H1 (cell line): ENCODE measurements around the gene PHOSPHO1. TPM values are rescaled to one million over a fixed set of nuclear protein-coding genes. Genes with fewer than 3 reads are reported as not detected.

Experiments used
- ASH2L ChIP-seq: fragments of 200-600, 300-600 bp; sonication (generic); IDR thresholded peaks from one replicate; pipeline ENCODE4 v1.7.1; 2017; ENCODE audit warnings: low read length
- EP300 ChIP-seq, 2 experiments: IDR thresholded peaks; 1 replicate in 1 of 2; 2 replicates in 1 of 2; pipeline ENCODE4 v1.6.1; 2011 to 2012; ENCODE audit warnings: low read depth in 2 of 2, low read length in 2 of 2, mild to moderate bottlenecking in 2 of 2, borderline replicate concordance in 1 of 2, inconsistent platforms in 1 of 2, moderate library complexity in 1 of 2
- KDM1A ChIP-seq: fragments of 200-600, 300-600 bp; sonication (generic); IDR thresholded peaks from 2 replicates; pipeline ENCODE4 v1.7.1; 2016; ENCODE audit warnings: mild to moderate bottlenecking, low read length, borderline replicate concordance
- RBBP5 ChIP-seq: IDR thresholded peaks from 2 replicates; pipeline ENCODE4 v1.7.1; 2012; ENCODE audit warnings: low read depth, mild to moderate bottlenecking, inconsistent platforms, low read length, moderate library complexity, borderline replicate concordance
- RNF2 ChIP-seq: fragments of 200-900, 300-1000 bp; sonication (generic); IDR thresholded peaks from 2 replicates; pipeline ENCODE4 v1.7.1; 2016; ENCODE audit warnings: borderline replicate concordance, low read depth, mild to moderate bottlenecking, antibody characterized with exemption, low read length; ENCODE audit not compliant: poor library complexity, severe bottlenecking; ENCODE audit errors: missing control alignments
- SP4 ChIP-seq: IDR thresholded peaks from 2 replicates; pipeline ENCODE4 v1.6.1; 2012; ENCODE audit warnings: low read length, inconsistent platforms
- TAF1 ChIP-seq: IDR thresholded peaks from 2 replicates; pipeline ENCODE4 v1.6.1; 2011; ENCODE audit warnings: mild to moderate bottlenecking, low read depth, low read length
- YY1 ChIP-seq: IDR thresholded peaks from 2 replicates; pipeline ENCODE4 v1.6.1; 2011; ENCODE audit warnings: low read depth, mild to moderate bottlenecking, low read length
- polyA plus RNA-seq, 7 experiments: library from polyadenylated mRNA; depleted of rRNA in 3 of 7; stranded (reverse) in 5 of 7; unstranded in 2 of 7; fragments of >200 nt in 5 of 7; fragments of 200-250 nt in 2 of 7; gene quantifications; 1 replicate in 5 of 7; 2 replicates in 1 of 7; 4 replicates in 1 of 7; pipeline versions ENCODE4 v1.2.1 to v1.2.3, GENCODE V29; 2011 to 2013; ENCODE audit warnings: missing spikeins in 2 of 7, mixed read lengths in 2 of 7
- total RNA-seq: library from RNA; stranded (reverse); fragmentation: NEBNext Ultra II Directional; extraction: Animal tissue kit (Norgen Biotek cat#: 25700); gene quantifications from 2 replicates; pipeline ENCODE4 v1.2.1, GENCODE V29; 2021
- TF ChIP-seq, protein P1 (sequence below): IDR thresholded peaks from 2 replicates; pipeline ENCODE4 v1.6.1; 2012; ENCODE audit warnings: inconsistent platforms

PHOSPHO1 gene
- total and polyA plus RNA-seq, 2 of the 8 experiments (the other 6 are each of a cell fraction or from before 2014, with no cell fraction given) = 0.34 to 0.45 TPM

- TF ChIP-seq EP300 (IDR thresholded peaks at IDR 0.05; ENCODE audit: borderline replicate concordance in 1 of 2, low read depth in 2 of 2, low read length in 2 of 2) (no peak), YY1 (0 out of 2 replicates have a peak, but pooled peaks have one; percentile 5), TAF1 (peak; percentile 49; the same call in 1 of the 2 replicates), ASH2L (peak; percentile 55), SP4 (no peak), KDM1A (peak; percentile 17; the same call in 1 of the 2 replicates), RBBP5 (no peak), RNF2 (no peak)
- TF ChIP-seq, protein P1, sequence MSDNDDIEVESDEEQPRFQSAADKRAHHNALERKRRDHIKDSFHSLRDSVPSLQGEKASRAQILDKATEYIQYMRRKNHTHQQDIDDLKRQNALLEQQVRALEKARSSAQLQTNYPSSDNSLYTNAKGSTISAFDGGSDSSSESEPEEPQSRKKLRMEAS = no peak
Measured at GRCh38 chr17:49210158-49211029, 20.2 kb downstream of the PHOSPHO1 start, which contains the start of the genes ABI3 and GNGT2 (continued).
